ENCODE results near the gene PPP6C.

GRCh38 chr9:125218621-125219020 is 29.0 kb upstream of the PPP6C start:
- TF ChIP-seq POLR2A (IDR thresholded peaks at IDR 0.05; ENCODE audit: low read length) (no peak), GATA1 (IDR thresholded peaks at IDR 0.05; ENCODE audit: low read depth, low read length) (no peak)

All from erythroblast (primary cell).